ENCODE measurements around the gene CBX5.

CBX5 gene

DNA sequence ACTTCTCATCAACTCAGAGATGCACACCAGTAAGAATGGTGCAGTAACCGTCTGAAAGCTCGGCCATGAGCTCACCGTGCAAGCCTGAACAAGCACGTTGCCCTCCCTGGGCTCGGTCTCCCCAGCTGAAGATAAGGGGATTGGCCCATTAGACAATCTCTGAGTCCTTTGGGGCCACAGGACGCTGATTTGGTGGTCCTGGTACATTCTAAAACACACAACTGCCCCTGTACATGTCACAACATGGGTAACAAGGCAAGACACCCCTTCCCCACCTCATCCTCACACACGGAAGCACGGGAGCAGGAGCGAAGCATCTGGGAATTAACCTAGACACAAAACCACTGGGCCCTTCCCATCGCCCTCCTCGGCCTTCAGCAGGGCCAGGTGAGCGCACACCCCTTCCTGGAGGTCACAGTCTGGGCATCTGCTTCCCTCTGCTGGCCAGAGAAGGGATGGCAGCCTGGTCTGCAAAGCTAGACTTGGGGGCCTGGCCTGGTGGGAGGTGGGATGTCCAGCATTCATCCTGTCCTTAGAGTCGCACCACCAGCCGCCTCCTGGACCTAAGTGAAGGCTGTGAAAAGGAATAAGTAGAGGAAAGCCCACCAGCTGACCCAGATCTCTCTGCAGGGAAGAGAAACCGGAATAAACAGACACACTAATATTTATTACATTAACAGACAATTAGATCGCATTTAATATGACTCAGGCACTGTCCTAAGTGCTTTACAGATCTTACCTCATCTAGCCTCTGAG lies 72.2 kb downstream of the CBX5 start:
- H3K4me3 ChIP-seq (ENCODE audit: control insufficient read depth in 1 of 7, extremely low read depth in 1 of 7, insufficient read depth in 4 of 7, low read depth in 2 of 7, low read length in 6 of 7): no peak overlapping the region
- no peak overlapping the region for H3K27ac ChIP-seq (ENCODE audit: insufficient read depth in 1 of 2, low read depth in 1 of 2, low read length in 2 of 2, poor library complexity in 1 of 2, severe bottlenecking in 2 of 2)
- peaks cover 3 to 52% (median 32%) of the 10 kb centered on the region in 5 experiments for H3K27me3 ChIP-seq (replicated peaks in 2 of 5; ENCODE audit: control insufficient read depth in 4 of 5, insufficient read depth in 5 of 5, low read length in 4 of 5)
- DNase-seq: peak; percentile 54 to 71 (median 58)
- 41% methylated on average over 12 of the region's 16 CpGs for WGBS (ENCODE audit: insufficient coverage)
- no peaks in the 10 kb centered on the region for H3K9me3 ChIP-seq (ENCODE audit: control extremely low read depth in 1 of 5, control insufficient read depth in 4 of 5, insufficient read depth in 2 of 5, low read depth in 1 of 5, low read length in 4 of 5)
- no peaks in the 10 kb centered on the region for H3K36me3 ChIP-seq (ENCODE audit: control insufficient read depth in 4 of 4, insufficient read depth in 4 of 4, low read length in 3 of 4)
- H3K4me1 ChIP-seq (ENCODE audit: control extremely low read depth in 1 of 4, control insufficient read depth in 4 of 4, insufficient read depth in 4 of 4, low read length in 3 of 4): peaks cover 0 to 2% (median 0%) of the 10 kb centered on the region in 4 experiments
- ChIA-PET POLR2A (interaction anchor here (0.7 kb wide), 1 partner anchor 201 kb away, joined by 3 read pairs; no protein-coding TSS in a partner anchor), CTCF (interaction anchor here (0.7 to 7.9 kb wide), 29 partner anchors 8 to 505 kb away, joined by 3 to 123 read pairs (median 4); partner anchors contain the start of genes HOXC10, HOXC4, HOXC5 and HOXC8)

DNA sequence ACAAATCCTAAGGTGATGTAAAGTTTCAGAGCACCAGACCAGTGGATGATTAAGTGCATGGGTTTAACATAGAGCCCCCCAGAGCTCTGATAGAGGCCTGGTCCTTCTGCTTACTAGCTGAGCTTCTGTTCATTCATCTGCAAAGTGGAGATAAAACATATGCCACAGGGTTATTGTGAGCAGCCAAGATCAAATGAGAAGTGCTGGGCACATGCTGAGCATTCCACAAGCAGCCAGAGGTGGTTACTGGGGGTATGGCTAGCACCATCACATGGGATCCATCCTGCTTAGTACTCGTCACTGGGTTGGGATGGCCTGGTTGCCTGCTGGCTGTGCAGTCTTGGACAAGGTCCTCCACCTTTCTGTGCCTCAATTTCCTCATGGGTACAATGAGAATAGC lies 73.1 kb downstream of the CBX5 start:
- ChIA-PET POLR2A (no interaction called here), CTCF (interaction anchor here (0.8 to 7.9 kb wide), 17 partner anchors 9 to 266 kb away, joined by 3 to 123 read pairs (median 9); partner anchors contain the start of genes HOXC4, HOXC5, HOXC8 and SMUG1)
- H3K9me3 ChIP-seq (ENCODE audit: control extremely low read depth in 1 of 5, control insufficient read depth in 4 of 5, insufficient read depth in 2 of 5, low read depth in 1 of 5, low read length in 4 of 5): no peaks in the 10 kb centered on the region
- peaks cover 3 to 53% (median 32%) of the 10 kb centered on the region in 5 experiments for H3K27me3 ChIP-seq (replicated peaks in 2 of 5; ENCODE audit: control insufficient read depth in 4 of 5, insufficient read depth in 5 of 5, low read length in 4 of 5)
- DNase-seq: peak in 1 of 3 donors; percentile 21
- no peaks in the 10 kb centered on the region for H3K36me3 ChIP-seq (ENCODE audit: control insufficient read depth in 4 of 4, insufficient read depth in 4 of 4, low read length in 3 of 4)
- H3K4me1 ChIP-seq (ENCODE audit: control extremely low read depth in 1 of 4, control insufficient read depth in 4 of 4, insufficient read depth in 4 of 4, low read length in 3 of 4): peaks cover 0 to 2% (median 0%) of the 10 kb centered on the region in 4 experiments
- 83% methylated on average over 1 of the region's 1 CpG for WGBS (ENCODE audit: insufficient coverage)
- H3K27ac ChIP-seq (ENCODE audit: insufficient read depth in 1 of 2, low read depth in 1 of 2, low read length in 2 of 2, poor library complexity in 1 of 2, severe bottlenecking in 2 of 2): no peak overlapping the region
- H3K4me3 ChIP-seq (ENCODE audit: control insufficient read depth in 1 of 7, extremely low read depth in 1 of 7, insufficient read depth in 4 of 7, low read depth in 2 of 7, low read length in 6 of 7): no peak overlapping the region

DNA sequence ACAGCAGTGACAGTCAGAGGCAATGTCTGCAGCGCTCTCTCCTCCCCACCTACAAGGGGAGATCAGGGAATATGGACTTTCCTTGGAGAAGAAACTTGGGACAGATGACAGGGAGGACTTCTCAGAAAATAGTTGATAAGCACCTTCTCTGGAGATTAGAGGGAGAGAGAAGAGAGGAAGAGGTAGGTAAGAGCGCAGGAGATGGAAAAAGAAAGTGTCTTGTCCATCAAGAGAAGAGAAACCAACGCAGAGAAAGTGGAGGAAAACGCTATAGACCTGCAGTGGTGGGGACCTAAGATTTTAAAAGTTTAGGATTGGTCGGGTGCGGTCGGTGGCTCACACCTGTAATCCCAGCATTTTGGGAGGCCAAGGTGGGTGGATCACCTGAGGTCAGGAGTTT lies 75.6 kb downstream of the CBX5 start:
- CTCF ChIA-PET: interaction anchor here (0.6 to 7.9 kb wide), 9 partner anchors 9 to 217 kb away, joined by 3 to 123 read pairs (median 11); partner anchors contain the start of genes HOXC5 and SMUG1
- POLR2A ChIA-PET: no interaction called here
- H3K27me3 ChIP-seq (replicated peaks in 2 of 5; ENCODE audit: control insufficient read depth in 4 of 5, insufficient read depth in 5 of 5, low read length in 4 of 5): peaks cover 3 to 67% (median 27%) of the 10 kb centered on the region in 5 experiments
- no peaks in the 10 kb centered on the region for H3K9me3 ChIP-seq (ENCODE audit: control extremely low read depth in 1 of 5, control insufficient read depth in 4 of 5, insufficient read depth in 2 of 5, low read depth in 1 of 5, low read length in 4 of 5)
- no peak overlapping the region for H3K4me3 ChIP-seq (ENCODE audit: control insufficient read depth in 1 of 7, extremely low read depth in 1 of 7, insufficient read depth in 4 of 7, low read depth in 2 of 7, low read length in 6 of 7)
- no peak for DNase-seq
- H3K4me1 ChIP-seq (ENCODE audit: control extremely low read depth in 1 of 4, control insufficient read depth in 4 of 4, insufficient read depth in 4 of 4, low read length in 3 of 4): peaks cover 0 to 2% (median 0%) of the 10 kb centered on the region in 4 experiments
- H3K27ac ChIP-seq (ENCODE audit: insufficient read depth in 1 of 2, low read depth in 1 of 2, low read length in 2 of 2, poor library complexity in 1 of 2, severe bottlenecking in 2 of 2): no peak overlapping the region
- no peaks in the 10 kb centered on the region for H3K36me3 ChIP-seq (ENCODE audit: control insufficient read depth in 4 of 4, insufficient read depth in 4 of 4, low read length in 3 of 4)
- 94% methylated on average over 7 of the region's 7 CpGs for WGBS (ENCODE audit: insufficient coverage)

DNA sequence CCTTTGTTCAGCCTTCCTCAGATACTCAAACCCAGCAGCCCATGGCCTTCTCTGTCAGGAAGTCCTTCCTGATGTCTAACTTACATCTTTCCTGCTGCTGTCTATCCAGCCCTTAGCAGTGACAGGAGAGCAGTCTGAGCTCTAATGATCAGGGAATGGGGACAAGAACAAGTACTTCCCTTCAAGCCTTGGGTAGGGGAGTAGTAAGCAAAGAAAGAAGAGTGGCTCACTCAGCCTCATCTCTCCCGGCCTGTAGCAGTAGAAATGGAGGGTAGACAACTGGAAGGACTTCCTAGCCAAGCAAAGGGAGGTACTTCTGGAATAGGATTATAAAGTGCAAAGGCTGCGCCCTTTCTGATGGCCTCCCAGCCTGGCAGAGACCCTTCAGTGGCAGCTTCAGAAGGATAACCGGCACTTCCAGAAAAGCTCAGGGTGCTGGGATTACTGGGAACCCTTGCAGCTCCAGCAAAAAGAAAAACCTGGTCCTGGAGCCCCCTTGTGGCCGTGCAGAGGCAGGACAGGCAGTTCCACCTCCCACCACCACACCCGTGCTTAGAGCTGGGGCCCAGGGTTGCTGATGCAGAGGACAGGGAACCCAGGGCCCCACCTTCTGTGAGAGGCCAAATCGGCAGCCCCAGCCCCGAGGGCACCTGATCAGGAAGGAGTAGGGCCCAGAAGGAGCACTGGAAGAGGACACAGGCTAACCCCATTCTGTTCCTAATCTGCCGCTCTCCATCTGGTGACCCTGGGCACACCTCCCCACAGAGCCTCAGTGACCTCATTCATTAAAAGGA lies 78.7 kb downstream of the CBX5 start:
- H3K4me1 ChIP-seq (ENCODE audit: control extremely low read depth in 1 of 4, control insufficient read depth in 4 of 4, insufficient read depth in 4 of 4, low read length in 3 of 4): peaks cover 3 to 8% (median 6%) of the 10 kb centered on the region in 4 experiments
- H3K27ac ChIP-seq (ENCODE audit: insufficient read depth in 1 of 2, low read depth in 1 of 2, low read length in 2 of 2, poor library complexity in 1 of 2, severe bottlenecking in 2 of 2): no peak overlapping the region
- peak; percentile 70 to 77 (median 75) for DNase-seq
- ChIA-PET CTCF (interaction anchor here (0.7 to 4.8 kb wide), 24 partner anchors 9 to 444 kb away, joined by 3 to 59 read pairs (median 5); partner anchors contain the start of genes HOXC5, HOXC6, HOXC8 and HOXC9), POLR2A (interaction anchor here (0.6 kb wide), 1 partner anchor 189 kb away, joined by 3 read pairs; no protein-coding TSS in a partner anchor)
- H3K4me3 ChIP-seq (ENCODE audit: control insufficient read depth in 1 of 7, extremely low read depth in 1 of 7, insufficient read depth in 4 of 7, low read depth in 2 of 7, low read length in 6 of 7): no peak overlapping the region
- 38% methylated on average over 4 of the region's 8 CpGs for WGBS (ENCODE audit: insufficient coverage)
- H3K36me3 ChIP-seq (ENCODE audit: control insufficient read depth in 4 of 4, insufficient read depth in 4 of 4, low read length in 3 of 4): no peaks in the 10 kb centered on the region
- peaks cover 4 to 78% (median 37%) of the 10 kb centered on the region in 5 experiments for H3K27me3 ChIP-seq (replicated peaks in 2 of 5; ENCODE audit: control insufficient read depth in 4 of 5, insufficient read depth in 5 of 5, low read length in 4 of 5)
- H3K9me3 ChIP-seq (ENCODE audit: control extremely low read depth in 1 of 5, control insufficient read depth in 4 of 5, insufficient read depth in 2 of 5, low read depth in 1 of 5, low read length in 4 of 5): no peaks in the 10 kb centered on the region

DNA sequence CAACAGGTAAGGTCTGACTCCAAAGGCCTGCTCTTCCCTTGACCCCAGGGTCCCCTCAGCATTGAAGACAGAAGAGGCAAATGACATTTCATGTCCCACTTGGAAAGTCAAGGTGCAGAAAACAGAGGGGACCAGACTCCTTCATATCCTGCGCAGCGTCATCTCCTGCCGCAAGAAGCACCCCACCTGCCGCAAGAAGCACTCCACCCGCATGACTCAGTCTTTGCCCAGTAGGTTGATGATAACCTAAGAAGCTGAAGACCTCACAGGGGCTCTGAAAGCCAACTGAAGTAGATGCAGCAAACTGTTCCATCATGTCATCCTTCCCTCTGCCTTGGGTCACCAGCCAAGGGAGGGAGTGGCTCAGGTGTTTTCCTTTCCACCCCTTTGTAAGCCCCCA lies 79.5 kb downstream of the CBX5 start:
- Histone ChIP-seq H3K27ac (ENCODE audit: insufficient read depth in 1 of 2, low read depth in 1 of 2, low read length in 2 of 2, poor library complexity in 1 of 2, severe bottlenecking in 2 of 2) (no peak overlapping the region), H3K4me3 (ENCODE audit: control insufficient read depth in 1 of 7, extremely low read depth in 1 of 7, insufficient read depth in 4 of 7, low read depth in 2 of 7, low read length in 6 of 7) (no peak overlapping the region), H3K4me1 (ENCODE audit: control extremely low read depth in 1 of 4, control insufficient read depth in 4 of 4, insufficient read depth in 4 of 4, low read length in 3 of 4) (peaks cover 9 to 14% (median 11%) of the 10 kb centered on the region in 4 experiments), H3K36me3 (ENCODE audit: control insufficient read depth in 4 of 4, insufficient read depth in 4 of 4, low read length in 3 of 4) (no peaks in the 10 kb centered on the region), H3K27me3 (replicated peaks in 2 of 5; ENCODE audit: control insufficient read depth in 4 of 5, insufficient read depth in 5 of 5, low read length in 4 of 5) (peaks cover 3 to 78% (median 30%) of the 10 kb centered on the region in 5 experiments), H3K9me3 (ENCODE audit: control extremely low read depth in 1 of 5, control insufficient read depth in 4 of 5, insufficient read depth in 2 of 5, low read depth in 1 of 5, low read length in 4 of 5) (no peaks in the 10 kb centered on the region)
- no peak for DNase-seq
- ChIA-PET CTCF (interaction anchor here (0.9 to 4.8 kb wide), 13 partner anchors 8 to 443 kb away, joined by 3 to 59 read pairs (median 9); partner anchors contain the start of genes HOXC5, HOXC8 and SMUG1), POLR2A (interaction anchor here (0.5 to 0.6 kb wide), 2 partner anchors 168 to 189 kb away, joined by 3 read pairs; no protein-coding TSS in a partner anchor)
- WGBS (ENCODE audit: insufficient coverage): 96% methylated on average over 5 of the region's 5 CpGs

DNA sequence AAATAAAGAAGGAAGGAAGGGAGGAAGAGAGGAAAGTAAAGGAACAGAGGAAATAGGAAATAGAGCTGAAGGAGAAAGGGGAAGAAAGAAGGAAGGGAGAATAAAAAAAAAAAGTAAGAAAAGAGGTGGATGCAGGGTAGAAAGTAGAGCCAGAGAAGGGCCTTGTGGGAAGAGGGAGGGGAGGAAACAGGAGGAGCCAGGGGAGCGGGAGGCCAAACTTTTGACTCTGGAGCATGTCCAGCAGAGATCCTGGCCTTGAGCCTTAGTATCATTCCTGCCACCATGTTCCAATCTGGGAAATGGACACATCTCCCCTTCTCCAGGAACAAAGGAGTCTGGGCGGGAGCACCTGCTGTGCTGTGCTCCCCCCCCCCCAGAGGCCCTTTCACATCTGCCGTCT lies 80.0 kb downstream of the CBX5 start:
- no peak for DNase-seq
- no peaks in the 10 kb centered on the region for H3K36me3 ChIP-seq (ENCODE audit: control insufficient read depth in 4 of 4, insufficient read depth in 4 of 4, low read length in 3 of 4)
- peaks cover 5 to 78% (median 32%) of the 10 kb centered on the region in 5 experiments for H3K27me3 ChIP-seq (replicated peaks in 2 of 5; ENCODE audit: control insufficient read depth in 4 of 5, insufficient read depth in 5 of 5, low read length in 4 of 5)
- ChIA-PET POLR2A (no interaction called here), CTCF (interaction anchor here (1.2 to 4.8 kb wide), 7 partner anchors 10 to 197 kb away, joined by 3 to 59 read pairs (median 15); partner anchors contain the start of genes HOXC5, HOXC8 and SMUG1)
- no peak overlapping the region for H3K27ac ChIP-seq (ENCODE audit: insufficient read depth in 1 of 2, low read depth in 1 of 2, low read length in 2 of 2, poor library complexity in 1 of 2, severe bottlenecking in 2 of 2)
- no peaks in the 10 kb centered on the region for H3K9me3 ChIP-seq (ENCODE audit: control extremely low read depth in 1 of 5, control insufficient read depth in 4 of 5, insufficient read depth in 2 of 5, low read depth in 1 of 5, low read length in 4 of 5)
- H3K4me3 ChIP-seq (ENCODE audit: control insufficient read depth in 1 of 7, extremely low read depth in 1 of 7, insufficient read depth in 4 of 7, low read depth in 2 of 7, low read length in 6 of 7): no peak overlapping the region
- WGBS (ENCODE audit: insufficient coverage): 50% methylated on average over 2 of the region's 3 CpGs
- H3K4me1 ChIP-seq (ENCODE audit: control extremely low read depth in 1 of 4, control insufficient read depth in 4 of 4, insufficient read depth in 4 of 4, low read length in 3 of 4): peaks cover 10 to 18% (median 11%) of the 10 kb centered on the region in 4 experiments
